Dedifferentiated amniotic fluid mesenchymal stem cell (primary cell): ENCODE results near the gene MAPRE3.
"Not testable (repeated sequence)": the region's sequence is repeated elsewhere in the genome, so short reads cannot be mapped to it uniquely, and the experiment has no call there.

Experiments
- DNase-seq: peaks from one replicate; pipeline ENCODE4 v3.0.0-alpha.2; 2016; ENCODE audit errors: extremely low spot score

MAPRE3 gene

GRCh38 chr2:26970244-26970927 is at the start of gene MAPRE3:
Gene MAPRE3 (plus strand): TSS chr2:26970637. CDS start chr2:27022219, 51,582 bp downstream.
- peak; percentile 34 for DNase-seq

- DNase-seq = no peak
Measured at GRCh38 chr2:26921323-26921722, 49.1 kb upstream of the MAPRE3 start.

- DNase-seq = no peak
Measured at GRCh38 chr2:26922405-26923188, 47.8 kb upstream of the MAPRE3 start.

- DNase-seq = not testable (repeated sequence)
Measured at GRCh38 chr2:26923189-26923466, 47.3 kb upstream of the MAPRE3 start.

DNA sequence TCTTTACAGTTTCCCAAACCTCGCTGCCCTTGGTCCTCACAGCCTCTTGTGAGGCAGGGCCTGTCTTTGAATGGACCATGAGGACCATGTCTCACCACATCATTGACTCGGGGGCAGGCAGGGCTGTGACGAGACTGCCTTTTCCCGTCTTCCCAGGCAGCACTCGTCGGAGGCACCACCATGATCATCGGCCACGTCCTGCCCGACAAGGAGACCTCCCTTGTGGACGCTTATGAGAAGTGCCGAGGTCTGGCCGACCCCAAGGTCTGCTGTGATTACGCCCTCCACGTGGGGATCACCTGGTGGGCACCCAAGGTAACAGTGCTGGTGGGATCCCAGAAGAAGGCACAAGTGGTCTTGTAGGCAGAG is 45.7 kb upstream of the MAPRE3 start:
- no peak for DNase-seq

- no peak for DNase-seq
Measured at GRCh38 chr2:26925100-26925791, 45.2 kb upstream of the MAPRE3 start.

- no peak for DNase-seq
Measured at GRCh38 chr2:26927221-26927620, 43.2 kb upstream of the MAPRE3 start.

- no peak for DNase-seq
Measured at GRCh38 chr2:26932974-26933373, 37.5 kb upstream of the MAPRE3 start.

DNA sequence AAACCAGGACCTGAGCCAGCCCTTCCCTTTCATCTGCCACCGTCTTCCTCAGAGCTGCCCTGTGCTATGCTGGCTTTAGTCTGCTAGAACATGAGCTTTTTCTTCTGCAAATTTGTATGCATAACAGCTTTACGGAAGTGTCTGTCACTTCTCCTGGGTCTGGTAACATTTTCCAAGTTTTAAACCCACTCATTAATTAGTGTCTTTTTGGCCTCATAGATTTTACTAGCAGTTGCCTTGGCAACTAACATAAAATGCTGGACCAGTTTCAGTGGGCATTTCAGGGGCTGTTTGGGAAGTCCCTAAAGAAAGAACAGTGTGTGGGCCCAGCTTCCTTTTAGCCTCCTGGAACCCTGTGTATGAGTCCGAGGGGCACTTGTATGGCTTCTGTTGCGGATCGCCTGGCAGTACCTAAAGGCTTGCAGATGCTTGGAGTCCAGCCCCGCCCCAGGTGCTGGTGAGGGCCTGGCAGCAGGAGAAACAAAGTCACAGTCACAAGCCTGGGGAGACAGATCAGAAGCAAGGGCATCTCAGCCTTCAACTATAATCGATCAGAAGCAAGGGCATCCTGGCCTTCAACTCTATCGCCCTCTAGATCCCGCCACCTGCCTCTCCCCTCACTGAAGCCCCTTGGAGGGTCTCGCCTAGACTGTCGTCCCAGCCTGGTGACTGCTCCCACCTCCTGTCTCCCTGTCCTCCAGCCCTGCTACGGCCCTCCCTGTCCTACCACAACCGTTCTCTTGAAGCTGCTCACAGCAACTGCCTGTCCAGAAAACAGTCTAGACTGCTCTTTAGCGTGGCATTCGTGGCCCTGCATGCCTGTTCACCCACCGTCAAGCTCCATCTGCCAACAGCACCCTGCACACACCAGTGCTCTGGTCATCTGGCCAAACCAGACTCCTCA is 36.8 kb upstream of the MAPRE3 start:
- no peak for DNase-seq

GRCh38 chr2:26934335-26934724 is 36.1 kb upstream of the MAPRE3 start:
- DNase-seq = no peak

GRCh38 chr2:26934985-26935384 is 35.5 kb upstream of the MAPRE3 start:
- no peak for DNase-seq

DNA sequence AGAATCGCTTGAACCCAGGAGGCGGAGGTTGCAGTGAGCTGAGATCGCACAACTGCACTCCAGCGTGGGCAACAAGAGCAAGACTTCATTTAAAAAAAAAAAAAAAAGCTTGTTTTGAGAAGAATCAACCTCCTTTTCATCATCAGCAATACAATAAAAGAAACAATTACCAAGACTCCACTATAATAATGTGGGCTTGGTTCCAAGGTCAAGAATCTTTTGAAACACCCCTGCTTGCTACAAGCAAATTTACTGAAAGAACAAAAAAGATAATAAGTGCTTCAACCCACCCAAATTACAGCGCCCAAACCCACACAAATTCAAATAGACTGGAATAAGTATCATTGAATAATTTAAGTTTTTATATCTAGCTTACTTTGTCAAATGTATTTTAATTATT is 33.6 kb upstream of the MAPRE3 start:
- no peak for DNase-seq

GRCh38 chr2:26938399-26939118 is 31.9 kb upstream of the MAPRE3 start:
- DNase-seq = no peak

- no peak for DNase-seq
Measured at GRCh38 chr2:26940001-26940400, 30.4 kb upstream of the MAPRE3 start.

DNA sequence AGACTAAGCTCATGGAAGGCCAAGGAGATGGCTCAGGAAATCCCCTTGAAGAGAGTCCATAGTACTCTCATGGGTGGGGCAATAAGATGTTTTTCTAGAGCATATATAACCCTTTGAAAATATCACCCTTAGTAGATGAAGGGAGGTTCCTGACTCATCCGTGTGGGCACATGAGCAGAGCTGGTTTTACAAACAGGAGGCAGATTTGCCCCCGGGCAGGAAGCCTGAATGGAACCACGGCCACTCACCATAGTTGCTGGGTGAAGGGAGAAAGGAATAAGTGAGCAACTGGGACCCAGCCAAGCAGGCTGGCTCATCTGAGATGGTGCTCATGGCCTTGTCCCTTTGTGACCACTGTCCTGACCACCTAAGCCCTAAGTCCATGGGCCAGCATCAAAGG is 29.0 kb upstream of the MAPRE3 start:
- no peak for DNase-seq

- DNase-seq = peak; percentile 38
Measured at GRCh38 chr2:26942543-26943295, 27.7 kb upstream of the MAPRE3 start.

GRCh38 chr2:26945991-26946750 is 24.3 kb upstream of the MAPRE3 start:
- no peak for DNase-seq

- DNase-seq = peak; percentile 18
Measured at GRCh38 chr2:26946841-26947784, 23.3 kb upstream of the MAPRE3 start.

DNA sequence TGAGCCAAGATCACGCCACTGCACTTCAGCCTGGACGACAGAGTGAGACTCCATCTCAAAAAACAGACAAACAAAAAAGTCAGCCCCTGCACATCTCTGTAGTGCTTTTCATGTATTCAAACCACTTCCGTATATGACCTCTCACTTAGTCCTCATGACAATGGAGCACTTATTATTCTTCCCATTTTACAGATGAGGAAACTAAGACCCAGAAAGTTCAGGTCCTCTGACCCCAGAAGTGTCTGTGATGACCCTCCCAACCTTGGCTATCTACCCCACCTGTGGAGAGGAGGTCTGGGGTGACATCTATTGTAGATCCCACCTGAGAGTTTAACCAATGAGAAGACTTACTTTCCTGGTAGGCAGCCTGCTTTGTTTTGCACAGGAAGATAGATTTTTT is 21.6 kb upstream of the MAPRE3 start:
- no peak for DNase-seq
